Esophagus squamous epithelium (tissue), 4 donors: ENCODE measurements around the gene FHOD3.

Experiments
- CTCF ChIP-seq, 6 experiments: fragments of 450-650 bp in 4 of 6; fragments of 200-600 bp in 2 of 6; sonication (generic) in 2 of 6; IDR thresholded peaks; one replicate each; pipeline ENCODE4 v1.5.1; 2016 to 2019; ENCODE audit warnings: antibody characterized with exemption in 6 of 6, mild to moderate bottlenecking in 4 of 6, moderate library complexity in 4 of 6
- POLR2A ChIP-seq, 4 donors: fragments of 450-650 bp; IDR thresholded peaks; one replicate each; pipeline ENCODE4 v1.6.1; 2017; ENCODE audit warnings: antibody characterized with exemption in 4 of 4, mild to moderate bottlenecking in 4 of 4, moderate library complexity in 3 of 4

DNA sequence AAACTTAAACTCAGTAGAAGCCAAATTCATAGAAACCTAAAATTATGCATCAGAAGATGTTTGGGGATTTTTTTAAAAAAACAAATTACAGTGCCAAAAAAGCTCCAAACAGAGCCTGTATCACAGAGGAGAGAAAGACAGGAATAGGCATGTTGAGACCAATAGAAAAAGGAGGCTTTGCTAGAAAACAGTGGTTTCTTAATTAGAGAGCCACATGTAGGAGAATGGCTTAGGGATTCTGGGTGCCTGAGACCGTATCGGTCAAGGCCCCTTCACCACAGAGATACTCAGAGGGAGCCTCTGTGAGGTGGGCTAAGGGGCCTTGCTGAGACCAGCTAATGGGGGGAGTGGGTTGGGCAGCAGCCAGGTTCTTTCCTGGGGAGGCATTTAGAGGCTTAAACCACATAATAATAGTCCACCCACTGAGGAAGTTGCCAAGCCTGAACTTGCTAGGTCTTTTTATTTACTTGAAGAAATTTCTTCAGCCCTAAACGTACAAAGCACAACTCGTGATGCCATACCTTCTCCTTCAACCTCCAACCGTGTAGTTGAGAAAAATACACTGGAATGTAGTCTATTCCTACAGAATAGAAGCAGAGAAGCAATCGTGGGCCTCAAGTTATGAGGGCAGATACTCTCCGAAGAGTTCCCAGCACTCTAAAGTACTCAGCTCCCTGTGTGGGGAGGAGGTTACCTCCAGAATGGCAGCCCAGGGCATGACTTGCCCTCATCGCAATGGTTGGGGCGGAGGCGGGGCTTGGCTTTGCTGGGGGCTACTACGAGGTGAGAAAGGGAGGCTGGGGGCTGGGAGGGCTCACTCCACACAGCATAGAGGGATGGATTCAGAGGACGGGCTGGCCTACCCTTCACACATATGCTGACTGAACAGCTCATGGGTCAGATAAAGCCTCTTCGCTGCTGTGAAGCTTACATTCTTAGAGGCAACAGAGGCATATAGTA, 293.4 kb downstream of the FHOD3 start:
- TF ChIP-seq POLR2A (IDR thresholded peaks at IDR 0.05) = no peak
- no peak for TF ChIP-seq CTCF (IDR thresholded peaks at IDR 0.05)
